Endothelial cell of umbilical vein (primary cell): ENCODE measurements around the gene DKK3. TPM values are rescaled to one million over a fixed set of nuclear protein-coding genes. Genes with fewer than 3 reads are reported as not detected.

Experiments used
- BruUV-seq: library from RNA; stranded (reverse); fragments of 400-500 nt; replicated peaks from 2 replicates; lab custom pipeline; 2021; lab: Mats Ljungman, UMichigan
- CTCF ChIA-PET: fragments of 300-600, 350-600 bp; sonication (Branson Sonifier 250); formaldehyde crosslinking; loops from one replicate; lab custom pipeline; 2021; ENCODE audit warnings: antibody characterized with exemption, inconsistent platforms; lab: Charles Lee
- POLR2A ChIA-PET: fragments of 300-600, 350-600 bp; sonication (Branson Sonifier 250); formaldehyde crosslinking; loops from one replicate; lab custom pipeline; 2021; ENCODE audit warnings: antibody characterized with exemption, inconsistent platforms; lab: Charles Lee
- DNase-seq: peaks from one replicate; pipeline ENCODE4 v3.0.0-alpha.2; 2011; ENCODE audit warnings: low read depth, low spot score
- FAIRE-seq: peaks from 2 replicates; lab custom pipeline; 2011; peaks lifted over from hg19 to GRCh38; lab: Jason Lieb, UNC
- H2AFZ ChIP-seq: 2 replicates; pipeline ENCODE4 v1.6.0; 2012; ENCODE audit warnings: low read depth, low read length, control low read depth, inconsistent platforms
- H3K27ac ChIP-seq: 2 replicates; pipeline ENCODE4 v1.5.1; 2011; ENCODE audit warnings: low read depth, mild to moderate bottlenecking, control low read depth, low read length, moderate library complexity; ENCODE audit not compliant: insufficient read depth
- H3K27me3 ChIP-seq, 2 experiments: 2 replicates each; pipeline versions ENCODE4 v1.6.0 to v1.6.1; 2011; ENCODE audit warnings: low read length in 2 of 2, mixed read lengths in 1 of 2; ENCODE audit not compliant: control insufficient read depth in 2 of 2, insufficient read depth in 2 of 2
- H3K36me3 ChIP-seq, 2 experiments: 2 replicates in 1 of 2; 3 replicates in 1 of 2; pipeline ENCODE4 v1.5.1; 2011; ENCODE audit warnings: low read length in 2 of 2, mild to moderate bottlenecking in 1 of 2, moderate library complexity in 1 of 2; ENCODE audit not compliant: control insufficient read depth in 2 of 2, insufficient read depth in 2 of 2; ENCODE audit errors: extremely low read depth in 1 of 2
- H3K4me1 ChIP-seq: 3 replicates; pipeline ENCODE4 v1.5.1; 2011; ENCODE audit warnings: mild to moderate bottlenecking, low read length; ENCODE audit not compliant: control insufficient read depth, insufficient read depth; ENCODE audit errors: extremely low read depth
- H3K4me2 ChIP-seq: 2 replicates; pipeline ENCODE4 v1.6.1; 2011; ENCODE audit warnings: low read length, control low read depth, mixed read lengths; ENCODE audit not compliant: insufficient read depth
- H3K4me3 ChIP-seq, 3 experiments: fragments of 200-600 bp in 1 of 3; sonication (generic), shearing (Covaris generic) in 1 of 3; replicated peaks in 1 of 3; 2 replicates each; pipeline ENCODE4 v1.5.1; 2011 to 2016; ENCODE audit warnings: control low read depth in 3 of 3, low read length in 3 of 3, mild to moderate bottlenecking in 2 of 3, inconsistent platforms in 1 of 3, low read depth in 1 of 3, moderate library complexity in 1 of 3; ENCODE audit not compliant: insufficient read depth in 1 of 3
- H3K79me2 ChIP-seq: 2 replicates; pipeline ENCODE4 v1.6.0; 2012; ENCODE audit warnings: low read length, inconsistent platforms; ENCODE audit not compliant: control insufficient read depth, insufficient read depth
- H3K9ac ChIP-seq: replicated peaks from 2 replicates; pipeline ENCODE3; 2011; ENCODE audit warnings: low read length, control low read depth; ENCODE audit not compliant: insufficient read depth; ENCODE audit errors: extremely low read depth
- H3K9me1 ChIP-seq: replicated peaks from 3 replicates; pipeline ENCODE4 v1.6.0; 2011; ENCODE audit warnings: mild to moderate bottlenecking, low read length; ENCODE audit not compliant: control insufficient read depth, insufficient read depth; ENCODE audit errors: extremely low read depth
- H3K9me3 ChIP-seq: replicated peaks from 2 replicates; pipeline ENCODE4 v1.5.1; 2012; ENCODE audit warnings: low read length, inconsistent platforms; ENCODE audit not compliant: control insufficient read depth, insufficient read depth
- H4K20me1 ChIP-seq: replicated peaks from 2 replicates; pipeline ENCODE3; 2011; ENCODE audit warnings: mild to moderate bottlenecking, low read length; ENCODE audit not compliant: control insufficient read depth, insufficient read depth; ENCODE audit errors: extremely low read depth
- CTCF ChIP-seq, 2 donors: IDR thresholded peaks; 1 replicate in 1 of 2; 2 replicates in 1 of 2; pipeline ENCODE4 v1.5.1; 2011; ENCODE audit warnings: low read length in 2 of 2, mild to moderate bottlenecking in 2 of 2, moderate library complexity in 2 of 2, control low read depth in 1 of 2, inconsistent platforms in 1 of 2, low read depth in 1 of 2; ENCODE audit not compliant: insufficient read depth in 1 of 2; ENCODE audit errors: extremely low read depth in 1 of 2
- EZH2 ChIP-seq: IDR thresholded peaks from 2 replicates; pipeline ENCODE4 v1.6.1; 2012; ENCODE audit warnings: borderline replicate concordance, low read depth, mild to moderate bottlenecking, moderate library complexity, low read length, inconsistent platforms; ENCODE audit not compliant: severe bottlenecking
- FOS ChIP-seq: IDR thresholded peaks from 2 replicates; pipeline ENCODE4 v1.6.1; 2011; ENCODE audit warnings: mild to moderate bottlenecking, low read length, moderate library complexity, borderline replicate concordance; ENCODE audit not compliant: insufficient read depth
- GATA2 ChIP-seq: IDR thresholded peaks from 2 replicates; pipeline ENCODE4 v1.7.0; 2011; ENCODE audit warnings: low read depth, mild to moderate bottlenecking, moderate library complexity, mixed read lengths, low read length; ENCODE audit not compliant: insufficient read length, insufficient read depth
- JUN ChIP-seq: IDR thresholded peaks from 2 replicates; pipeline ENCODE4 v1.6.1; 2011; ENCODE audit warnings: borderline replicate concordance, low read depth; ENCODE audit not compliant: insufficient read length, insufficient read depth
- MYC ChIP-seq: IDR thresholded peaks from one replicate; pipeline ENCODE4 v1.6.1; 2011; ENCODE audit warnings: mild to moderate bottlenecking, low read depth, low read length
- POLR2A ChIP-seq: IDR thresholded peaks from 2 replicates; pipeline ENCODE4 v1.6.1; 2012; ENCODE audit warnings: low read depth, mild to moderate bottlenecking, control low read depth, low read length
- POLR2AphosphoS5 ChIP-seq: IDR thresholded peaks from 2 replicates; pipeline ENCODE4 v1.6.1; 2012; ENCODE audit warnings: low read depth, mild to moderate bottlenecking, control low read depth, low read length, moderate library complexity; ENCODE audit not compliant: insufficient read depth
- dilution Hi-C: fragments of 300-500 bp; cut with MboI; formaldehyde crosslinking; loops from one replicate; pipeline ENCODE4 v1.15.0; 2019; ENCODE audit warnings: low sequenced_read_pairs; ENCODE audit not compliant: extremely low pct_ligation_motif_present
- intact Hi-C: fragments of 100-400 bp; cut with micrococcal nuclease; formaldehyde crosslinking; loops from one replicate; pipeline ENCODE4 v1.10.0; 2022
- polyA plus RNA-seq, 4 experiments: library from polyadenylated mRNA; depleted of rRNA in 3 of 4; stranded (reverse) in 3 of 4; unstranded in 1 of 4; fragments of >200 nt; gene quantifications; 2 replicates each; pipeline versions ENCODE4 v1.2.1 to v1.2.3, GENCODE V29; 2011 to 2012; ENCODE audit warnings: missing spikeins in 1 of 4
- total RNA-seq: library from RNA; stranded (reverse); gene quantifications from 2 replicates; pipeline ENCODE4 v1.2.3, GENCODE V29; 2021
- TF ChIP-seq, protein P1 (sequence below): IDR thresholded peaks from 2 replicates; pipeline ENCODE4 v1.6.1; 2011; ENCODE audit not compliant: insufficient read depth, insufficient read length

The DKK3 gene
- total and polyA plus RNA-seq, 2 donors (not counting 3 experiments of a cell fraction or from before 2014, with no cell fraction given), result 131 to 335 TPM

GRCh38 chr11:11997049-11997322 is 11.4 kb downstream of the DKK3 start:
- peaks cover 4 to 27% of the 10 kb centered on the region in 2 experiments for H3K36me3 ChIP-seq
- intact Hi-C loops, result no loop called here
- CTCF ChIA-PET, result no interaction called here
- H3K9me1 ChIP-seq, result no peaks in the 10 kb centered on the region
- POLR2A ChIA-PET, result no interaction called here
- peaks cover 22% of the 10 kb centered on the region for H3K4me1 ChIP-seq
- H4K20me1 ChIP-seq, result no peaks in the 10 kb centered on the region
- dilution Hi-C loops, result no loop called here
- H3K4me2 ChIP-seq, result no peak overlapping the region
- no peak overlapping the region for H3K27ac ChIP-seq
- H3K9me3 ChIP-seq, result no peaks in the 10 kb centered on the region
- no peak overlapping the region for H3K4me3 ChIP-seq
- FAIRE-seq, result no peak
- no peak for TF ChIP-seq GATA2
- TF ChIP-seq, protein P1, sequence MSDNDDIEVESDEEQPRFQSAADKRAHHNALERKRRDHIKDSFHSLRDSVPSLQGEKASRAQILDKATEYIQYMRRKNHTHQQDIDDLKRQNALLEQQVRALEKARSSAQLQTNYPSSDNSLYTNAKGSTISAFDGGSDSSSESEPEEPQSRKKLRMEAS, result no peak
- no peak for TF ChIP-seq POLR2AphosphoS5
- TF ChIP-seq FOS, result no peak
- TF ChIP-seq MYC, result no peak
- TF ChIP-seq JUN, result no peak
- no peak for TF ChIP-seq POLR2A
- no peak for TF ChIP-seq CTCF (IDR thresholded peaks at IDR 0.05; ENCODE audit: extremely low read depth in 1 of 2, insufficient read depth in 1 of 2, low read depth in 1 of 2, low read length in 2 of 2)
- no peak for TF ChIP-seq EZH2
- H3K9ac ChIP-seq, result no peak overlapping the region
- DNase-seq, result no peak
- no peaks in the 10 kb centered on the region for H3K27me3 ChIP-seq
- no TSS peak for BruUV-seq
- no peaks in the 10 kb centered on the region for H3K79me2 ChIP-seq
- no peak overlapping the region for H2AFZ ChIP-seq
